Measurements from ENCODE around the gene OR5C1.

GRCh38 chr9:122807271-122807900, 18.7 kb downstream of the OR5C1 start:
- TF ChIP-seq, protein P1, sequence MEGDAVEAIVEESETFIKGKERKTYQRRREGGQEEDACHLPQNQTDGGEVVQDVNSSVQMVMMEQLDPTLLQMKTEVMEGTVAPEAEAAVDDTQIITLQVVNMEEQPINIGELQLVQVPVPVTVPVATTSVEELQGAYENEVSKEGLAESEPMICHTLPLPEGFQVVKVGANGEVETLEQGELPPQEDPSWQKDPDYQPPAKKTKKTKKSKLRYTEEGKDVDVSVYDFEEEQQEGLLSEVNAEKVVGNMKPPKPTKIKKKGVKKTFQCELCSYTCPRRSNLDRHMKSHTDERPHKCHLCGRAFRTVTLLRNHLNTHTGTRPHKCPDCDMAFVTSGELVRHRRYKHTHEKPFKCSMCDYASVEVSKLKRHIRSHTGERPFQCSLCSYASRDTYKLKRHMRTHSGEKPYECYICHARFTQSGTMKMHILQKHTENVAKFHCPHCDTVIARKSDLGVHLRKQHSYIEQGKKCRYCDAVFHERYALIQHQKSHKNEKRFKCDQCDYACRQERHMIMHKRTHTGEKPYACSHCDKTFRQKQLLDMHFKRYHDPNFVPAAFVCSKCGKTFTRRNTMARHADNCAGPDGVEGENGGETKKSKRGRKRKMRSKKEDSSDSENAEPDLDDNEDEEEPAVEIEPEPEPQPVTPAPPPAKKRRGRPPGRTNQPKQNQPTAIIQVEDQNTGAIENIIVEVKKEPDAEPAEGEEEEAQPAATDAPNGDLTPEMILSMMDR (IDR thresholded peaks at IDR 0.05; ENCODE audit: poor library complexity) = no peak
- no peak for TF ChIP-seq EZH2 (IDR thresholded peaks at IDR 0.05; ENCODE audit: borderline replicate concordance)

Data from hepatocyte (in vitro differentiated cells).